Erythroblast (primary cell): ENCODE data around the gene LDLRAP1.

Experiments
- DNase-seq, 2 experiments: peaks; one replicate each; lab custom pipeline; 2025; lab: John Stamatoyannopoulos, UW
- GATA1 ChIP-seq: IDR thresholded peaks from 2 replicates; pipeline ENCODE4 v1.6.1; 2011; ENCODE audit warnings: low read depth, mild to moderate bottlenecking, control low read depth, low read length, moderate library complexity
- POLR2A ChIP-seq: IDR thresholded peaks from 2 replicates; pipeline ENCODE4 v1.6.1; 2011; ENCODE audit warnings: mild to moderate bottlenecking, low read length

LDLRAP1 gene

GRCh38 chr1:25614501-25615171, 71.2 kb downstream of the LDLRAP1 start:
- DNase-seq, result no peak
- TF ChIP-seq GATA1, result no peak

GRCh38 chr1:25615172-25615541, 71.8 kb downstream of the LDLRAP1 start:
- DNase-seq, result no peak
- TF ChIP-seq POLR2A, result no peak
- TF ChIP-seq GATA1, result no peak

- no peak for DNase-seq
These were observed 72.2 kb downstream of the LDLRAP1 start for GRCh38 chr1:25615563-25616094.

DNA sequence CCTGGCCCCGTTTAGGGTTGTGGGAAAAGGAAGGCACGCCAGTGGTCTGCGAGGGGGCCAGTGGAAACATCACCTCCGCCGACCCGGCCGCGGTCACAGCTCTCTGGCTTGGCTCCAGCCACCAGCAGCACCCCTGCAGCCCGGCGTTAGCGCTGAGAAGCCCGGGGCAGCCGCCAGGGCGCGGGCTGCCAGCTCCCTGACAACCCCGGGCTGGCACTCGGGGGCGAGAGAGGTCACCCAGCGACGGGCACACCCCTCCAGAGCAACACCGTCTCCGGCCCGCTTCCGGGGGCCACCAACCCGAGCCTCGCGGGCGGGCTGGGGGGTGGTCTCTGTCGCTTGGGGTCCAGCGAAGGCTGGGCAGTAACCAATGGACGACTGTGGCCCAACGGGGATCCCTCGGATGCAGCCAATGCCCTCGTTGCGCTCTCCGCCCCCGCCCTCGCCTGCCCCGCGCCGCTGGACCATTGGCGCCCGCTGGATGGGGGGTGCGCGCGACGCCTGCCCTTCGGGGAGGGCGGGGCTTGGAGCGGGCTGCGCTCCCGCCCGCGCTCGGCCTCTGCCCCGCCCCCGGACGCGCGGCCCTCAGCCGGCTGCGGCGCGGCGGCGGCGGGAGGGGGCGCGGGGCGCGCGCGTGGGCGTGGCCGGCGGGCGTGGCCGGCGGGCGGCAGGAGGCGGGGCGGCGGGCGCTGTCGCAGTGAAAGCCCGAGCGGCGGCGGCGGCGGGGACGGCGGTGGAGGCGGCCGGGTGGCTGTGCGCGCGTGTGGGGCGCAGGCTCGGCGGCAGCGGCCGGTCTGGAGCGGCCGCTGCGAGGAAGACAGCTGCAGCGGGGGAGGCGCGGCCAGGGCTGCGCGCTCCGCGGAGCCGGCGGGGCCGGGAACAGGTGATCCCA, 72.9 kb downstream of the LDLRAP1 start, which contains the start of gene MAN1C1:
Gene MAN1C1, plus strand, starts transcription at position 697 of the 892 bp plus-strand sequence. CDS start 1,007 bp downstream, outside the sequence.
- TF ChIP-seq GATA1 (no peak), POLR2A (no peak)
- peak; percentile 89 to 93 for DNase-seq

More at GRCh38 chr1:25615563-25616094, 72.2 kb downstream of the LDLRAP1 start:
- TF ChIP-seq POLR2A, result no peak
- no peak for TF ChIP-seq GATA1

DNA sequence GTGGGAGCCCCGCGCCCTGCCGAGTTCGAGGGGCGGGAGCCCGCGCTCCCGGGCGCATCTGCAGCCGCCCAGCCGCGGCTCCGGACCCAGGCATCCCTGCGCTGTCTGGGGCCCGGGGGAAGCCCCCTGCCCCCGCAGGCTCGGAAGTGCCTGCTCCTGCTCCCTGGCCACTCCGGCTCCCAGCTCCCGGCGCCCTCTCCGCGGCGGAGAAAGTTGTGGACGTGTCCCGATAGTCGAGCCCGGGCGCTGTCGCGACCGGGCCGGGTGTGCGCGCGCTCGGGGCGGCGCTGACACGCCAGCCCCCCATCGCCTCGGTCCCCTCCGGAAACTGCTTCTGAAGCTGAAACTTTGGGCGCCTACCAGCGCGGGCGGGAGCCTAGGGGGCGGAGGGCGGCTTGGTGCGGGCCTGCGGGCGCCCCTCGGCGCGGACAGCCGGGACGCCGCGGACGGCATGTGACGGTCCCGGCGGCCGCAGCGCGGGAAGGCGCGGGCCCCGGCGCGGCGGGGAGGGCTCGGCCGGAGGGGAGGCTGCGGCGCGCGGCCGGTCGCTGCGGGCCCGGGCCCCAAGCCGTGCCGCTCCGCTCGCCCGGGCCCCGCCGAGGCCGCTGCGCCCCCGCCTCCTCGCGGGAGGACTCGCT, 73.7 kb downstream of the LDLRAP1 start:
- TF ChIP-seq GATA1, result no peak
- no peak for TF ChIP-seq POLR2A
- DNase-seq, result peak in 1 of 2 experiments; percentile 40

GRCh38 chr1:25617625-25618432, 74.4 kb downstream of the LDLRAP1 start:
- no peak for DNase-seq
- TF ChIP-seq GATA1 (no peak), POLR2A (no peak)

DNA sequence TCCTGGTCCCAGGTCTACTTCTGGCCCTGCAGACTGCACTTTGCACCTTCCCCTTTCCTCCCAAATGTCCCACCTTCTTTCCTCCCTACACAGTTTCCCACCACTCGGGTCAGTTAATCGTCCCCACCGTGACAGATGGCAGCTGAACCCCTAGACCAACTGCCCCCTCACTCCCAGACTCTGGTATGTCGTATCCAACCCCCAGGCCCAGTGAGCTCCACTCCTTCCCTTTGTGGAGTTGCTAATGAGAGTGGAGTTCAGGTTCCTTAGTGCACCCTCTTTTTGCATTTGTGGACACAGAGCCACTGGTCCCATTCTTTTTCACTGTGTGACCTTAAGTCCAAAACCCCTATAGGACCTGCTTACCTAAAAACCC, 75.0 kb downstream of the LDLRAP1 start:
- no peak for TF ChIP-seq GATA1
- TF ChIP-seq POLR2A, result no peak
- DNase-seq, result no peak
